Activated naive CD4-positive, alpha-beta T cell treated with Interleukin-2 at 50 U/mL for 16 hours (primary cell): Measurements from ENCODE around the gene IMMP1L.
"Not testable (repeated sequence)": the region's sequence is repeated elsewhere in the genome, so short reads cannot be mapped to it uniquely, and the experiment has no call there.

ENCODE experiments used
- DNase-seq: peaks from one replicate; pipeline ENCODE4 v3.0.0-alpha.2; 2020

Gene IMMP1L, protein sequence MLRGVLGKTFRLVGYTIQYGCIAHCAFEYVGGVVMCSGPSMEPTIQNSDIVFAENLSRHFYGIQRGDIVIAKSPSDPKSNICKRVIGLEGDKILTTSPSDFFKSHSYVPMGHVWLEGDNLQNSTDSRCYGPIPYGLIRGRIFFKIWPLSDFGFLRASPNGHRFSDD

DNA sequence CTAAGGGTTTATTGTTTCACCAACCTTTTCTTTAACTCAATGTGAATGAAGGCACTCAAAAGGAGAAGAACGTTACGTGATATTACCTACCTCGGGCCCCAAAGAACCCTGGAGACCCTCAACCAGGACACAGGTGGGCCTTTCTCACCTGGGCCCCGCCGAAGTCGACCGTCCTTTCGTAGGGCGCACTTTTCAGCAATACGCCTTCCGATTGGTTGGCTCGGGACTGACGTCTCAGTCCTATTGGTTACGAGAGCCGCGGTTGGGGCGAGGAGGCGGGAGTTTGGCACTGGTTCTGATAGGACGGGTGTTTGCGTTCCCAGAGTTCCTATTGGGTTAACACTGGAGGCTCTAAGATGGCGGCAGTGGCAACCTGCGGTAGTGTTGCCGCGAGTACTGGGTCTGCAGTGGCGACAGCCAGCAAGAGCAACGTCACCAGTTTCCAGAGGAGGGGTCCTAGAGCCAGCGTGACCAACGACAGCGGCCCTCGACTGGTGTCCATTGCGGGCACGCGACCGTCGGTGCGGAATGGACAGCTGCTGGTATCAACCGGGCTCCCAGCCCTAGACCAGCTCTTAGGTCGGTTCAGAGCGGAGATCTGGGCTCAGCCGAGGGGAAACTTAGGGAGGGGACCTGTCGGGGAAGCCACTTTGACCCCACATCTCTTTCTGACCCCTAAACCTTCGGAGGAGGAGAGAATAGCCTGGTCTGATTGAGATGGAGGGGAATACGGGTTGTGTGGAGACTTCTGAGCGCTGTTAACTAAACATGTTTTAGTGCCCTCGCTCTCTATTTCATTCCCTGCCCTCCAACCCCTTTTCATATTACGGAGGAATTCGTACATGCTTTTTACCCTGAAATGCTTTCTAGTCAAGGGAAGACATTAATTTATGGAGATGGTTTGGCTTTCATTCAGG is at the start of gene IMMP1L, which contains the start of gene ELP4:
IMMP1L (minus strand) TSS at position 194 of the 917 bp plus-strand sequence. CDS start 46,346 bp downstream, outside the sequence.
ELP4 (plus strand) TSS at position 339 of the 917 bp plus-strand sequence; CDS start at position 357, 18 bp downstream.
- DNase-seq = peak; percentile 95

DNA sequence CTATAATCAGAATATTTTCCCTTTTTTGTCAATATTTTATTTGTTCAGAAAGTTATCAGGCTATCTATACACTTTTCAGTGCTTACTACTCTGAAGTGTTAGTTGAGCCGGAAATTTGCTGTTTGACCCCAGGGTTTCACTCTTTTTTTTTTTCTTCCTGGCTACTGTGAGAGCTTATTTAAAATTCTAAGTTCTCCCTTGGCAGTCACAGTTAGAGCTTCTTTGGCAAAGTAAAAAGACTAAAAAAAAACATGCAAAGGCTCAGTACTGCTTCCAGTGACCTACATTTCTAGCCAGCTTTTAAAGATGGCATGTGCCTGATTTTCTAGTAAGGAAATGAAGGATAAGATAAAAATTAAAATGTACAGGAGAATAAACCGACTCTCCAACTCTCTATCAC is 48.6 kb upstream of the IMMP1L start:
- no peak for DNase-seq

DNA sequence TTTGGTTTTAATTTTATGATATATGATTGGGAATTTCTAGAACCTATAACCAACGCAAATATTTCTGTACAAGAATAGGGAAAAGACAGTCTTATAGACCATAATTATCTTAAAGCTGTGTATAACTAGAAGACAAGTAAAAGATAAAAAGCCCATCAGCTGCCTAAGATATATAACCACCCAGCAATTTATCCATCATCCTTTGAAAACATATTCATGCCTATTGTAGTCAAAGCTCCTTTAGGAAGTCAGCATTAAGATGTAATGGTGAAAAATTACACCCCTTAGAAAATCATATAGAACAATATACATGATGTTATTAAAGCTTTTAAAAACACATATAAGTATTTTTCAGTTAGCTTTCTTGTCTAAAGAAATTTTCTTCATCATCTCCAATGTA is 46.5 kb upstream of the IMMP1L start:
- DNase-seq = no peak

DNA sequence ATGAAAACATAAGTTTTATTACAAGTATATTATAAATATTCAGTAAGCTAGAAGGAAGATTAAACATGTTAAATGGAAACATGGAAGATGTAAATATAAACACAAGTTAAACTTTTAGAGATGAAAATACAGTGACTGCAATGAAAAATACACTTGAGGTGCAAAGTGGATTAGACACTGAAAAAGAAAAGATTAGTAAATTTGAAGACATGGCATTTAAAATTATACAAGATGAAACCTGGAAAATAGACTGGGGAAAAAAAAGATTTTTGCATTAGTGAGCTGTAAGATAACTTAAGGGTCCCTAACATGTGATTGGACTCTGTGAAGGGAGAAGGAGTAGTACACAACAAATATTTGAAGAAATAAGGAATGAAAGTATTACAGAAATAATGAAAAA is 33.4 kb upstream of the IMMP1L start:
- no peak for DNase-seq

DNA sequence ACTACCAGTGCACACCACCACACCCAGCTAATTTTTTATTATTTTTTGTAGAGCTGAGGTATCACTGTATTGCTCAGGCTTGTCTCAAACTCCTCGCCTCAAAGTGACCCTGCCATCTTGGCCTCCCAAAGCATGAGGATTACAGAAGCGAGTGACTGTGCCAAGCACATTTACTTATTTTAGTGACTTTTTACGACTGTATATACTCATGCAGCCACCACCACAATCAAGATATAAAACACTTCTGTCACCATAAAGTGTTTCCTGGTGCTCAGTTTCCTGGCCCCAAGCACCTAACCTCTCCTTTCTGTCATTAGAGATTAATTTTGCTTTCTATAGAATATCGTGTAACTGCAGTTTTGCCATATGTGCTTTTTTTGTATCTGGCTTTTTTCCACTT is 26.1 kb upstream of the IMMP1L start:
- no peak for DNase-seq

DNA sequence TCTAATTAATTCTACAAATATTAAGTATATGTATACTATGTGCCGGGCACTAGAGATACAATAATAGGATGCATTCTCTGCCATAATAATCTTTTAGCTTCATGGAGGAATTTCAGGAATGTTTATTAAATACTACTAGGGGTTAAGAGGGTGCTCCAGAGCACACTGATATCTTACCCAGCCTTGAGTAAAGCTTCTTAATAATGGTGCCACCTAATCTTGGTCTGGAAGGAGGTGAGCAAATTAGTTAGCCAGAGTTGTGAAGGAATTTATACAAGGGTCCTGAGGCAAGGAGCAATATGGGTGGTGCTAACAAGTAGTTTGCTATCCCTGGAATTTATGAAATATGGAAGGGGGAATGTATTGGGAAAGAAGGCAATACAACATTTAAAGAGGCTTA is 21.9 kb upstream of the IMMP1L start:
- no peak for DNase-seq

DNA sequence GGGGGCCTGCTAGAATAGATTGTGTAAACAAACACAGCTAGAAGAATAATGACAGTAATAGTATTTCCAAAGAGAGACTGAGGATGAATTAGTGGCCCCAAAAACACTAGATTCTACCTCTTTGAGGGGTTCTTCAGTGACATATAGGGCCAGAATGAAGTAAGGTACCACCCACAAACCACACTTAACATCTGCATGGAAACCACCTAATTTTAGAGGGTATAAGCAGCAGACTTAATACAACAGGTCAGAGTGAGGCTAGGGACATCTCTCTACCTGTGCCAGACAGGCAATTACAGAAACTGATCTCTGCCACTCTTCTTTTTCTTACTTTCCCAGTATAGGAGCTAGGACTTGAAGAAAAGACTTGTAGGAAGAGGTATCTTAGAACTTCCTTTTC is 20.3 kb upstream of the IMMP1L start:
- DNase-seq = no peak

DNA sequence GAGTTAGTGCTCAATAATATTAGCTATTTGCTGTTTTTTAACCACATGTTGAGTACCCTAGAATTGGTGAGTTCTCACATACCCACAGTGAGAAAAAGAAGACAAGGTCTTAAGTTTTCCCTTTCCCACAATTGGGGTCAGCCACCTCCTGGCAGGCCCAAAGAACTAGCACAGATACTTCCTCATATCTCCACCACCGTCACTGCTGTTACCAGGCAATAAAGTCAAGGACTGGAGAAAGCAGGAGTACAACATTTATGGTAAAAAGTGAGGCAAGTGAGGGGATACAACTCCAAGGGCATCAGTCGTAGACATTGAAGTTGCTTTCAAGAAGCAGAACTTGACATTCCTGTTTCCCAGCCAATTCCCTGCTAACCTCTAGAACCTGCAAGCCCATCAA is 19.8 kb upstream of the IMMP1L start:
- DNase-seq = no peak

DNA sequence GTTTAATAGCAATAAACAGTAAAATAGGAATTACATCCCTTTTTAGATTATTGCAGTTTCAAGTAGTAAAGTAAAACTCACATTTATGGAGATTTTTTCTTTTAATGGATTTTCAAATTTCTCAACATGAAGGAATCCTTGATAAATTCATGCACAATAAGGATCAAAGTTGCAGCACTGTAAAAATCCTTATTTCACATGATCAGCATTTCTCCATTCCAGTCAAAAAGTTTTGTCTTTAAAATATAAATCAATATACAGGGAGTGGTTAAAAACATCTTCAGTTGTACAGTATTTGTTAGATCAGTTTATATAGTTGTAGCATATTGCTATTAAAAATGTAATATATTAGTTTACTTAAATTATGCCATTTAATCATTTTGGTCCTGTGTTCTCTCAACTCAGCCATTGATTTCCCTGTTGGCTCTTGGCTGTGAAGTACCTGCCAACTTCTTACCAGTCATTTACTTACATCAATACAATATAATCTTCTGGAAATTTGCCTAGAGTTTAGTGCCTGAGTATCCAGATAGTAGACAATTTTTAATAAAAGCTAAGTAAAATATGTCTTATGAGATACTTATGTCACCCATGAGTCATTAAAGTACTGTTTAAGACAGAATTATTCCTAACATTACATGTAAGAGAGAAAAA is 12.2 kb upstream of the IMMP1L start:
- DNase-seq = no peak

DNA sequence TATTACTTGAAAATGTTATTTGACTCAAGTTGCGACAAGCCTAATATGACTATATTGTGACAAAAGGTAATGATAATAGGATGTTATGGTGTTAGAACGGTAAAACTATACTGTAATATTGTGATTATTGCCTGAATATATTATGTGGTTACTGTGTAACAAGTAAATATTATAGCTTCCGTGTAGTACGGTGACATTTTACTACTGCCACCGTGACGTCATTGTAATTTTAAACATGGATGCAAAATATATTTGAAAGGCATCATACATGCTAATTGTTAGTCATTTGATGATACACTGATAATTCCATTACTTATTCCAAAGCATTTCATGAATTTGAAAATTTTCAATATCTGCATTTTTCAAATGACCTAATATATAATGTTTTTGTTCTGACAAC is 2.7 kb upstream of the IMMP1L start:
- DNase-seq = no peak

DNA sequence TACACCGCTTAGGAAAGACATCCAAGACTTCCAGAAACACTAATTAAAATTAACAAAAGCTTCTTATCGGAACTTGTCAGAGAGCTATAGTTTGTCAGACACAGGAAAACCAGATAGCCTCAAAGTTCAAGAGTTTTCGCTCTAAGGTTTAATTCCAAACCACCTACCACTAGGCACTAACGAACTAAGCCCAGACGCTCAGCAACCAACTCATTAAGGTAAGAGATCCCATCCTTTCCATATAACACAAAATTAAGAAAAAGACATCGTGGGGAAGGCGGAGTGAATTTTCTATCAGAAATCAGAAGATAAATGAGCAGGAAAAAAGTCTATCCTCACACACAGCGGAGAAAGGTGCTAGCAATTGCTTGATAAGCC is 382 bp downstream of the IMMP1L start:
- DNase-seq = no peak

DNA sequence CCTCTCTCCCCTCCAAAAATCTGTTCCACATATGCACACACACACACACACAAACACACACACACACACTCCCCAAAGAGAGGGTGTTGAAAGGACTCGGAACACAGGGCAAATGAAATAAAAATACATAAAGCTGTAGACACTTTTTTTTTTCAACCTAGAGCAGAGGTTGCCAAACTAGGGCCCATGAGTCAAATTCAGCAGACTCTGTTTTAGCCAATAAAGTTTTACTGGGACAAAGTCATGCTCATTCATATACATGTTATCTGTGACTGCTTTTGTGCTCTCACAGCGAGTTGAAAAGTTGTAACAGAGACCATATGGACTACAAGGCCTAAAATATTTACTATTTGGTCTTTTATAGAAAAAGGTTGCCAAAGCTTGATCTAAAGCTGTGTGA is 8.9 kb downstream of the IMMP1L start:
- no peak for DNase-seq

DNA sequence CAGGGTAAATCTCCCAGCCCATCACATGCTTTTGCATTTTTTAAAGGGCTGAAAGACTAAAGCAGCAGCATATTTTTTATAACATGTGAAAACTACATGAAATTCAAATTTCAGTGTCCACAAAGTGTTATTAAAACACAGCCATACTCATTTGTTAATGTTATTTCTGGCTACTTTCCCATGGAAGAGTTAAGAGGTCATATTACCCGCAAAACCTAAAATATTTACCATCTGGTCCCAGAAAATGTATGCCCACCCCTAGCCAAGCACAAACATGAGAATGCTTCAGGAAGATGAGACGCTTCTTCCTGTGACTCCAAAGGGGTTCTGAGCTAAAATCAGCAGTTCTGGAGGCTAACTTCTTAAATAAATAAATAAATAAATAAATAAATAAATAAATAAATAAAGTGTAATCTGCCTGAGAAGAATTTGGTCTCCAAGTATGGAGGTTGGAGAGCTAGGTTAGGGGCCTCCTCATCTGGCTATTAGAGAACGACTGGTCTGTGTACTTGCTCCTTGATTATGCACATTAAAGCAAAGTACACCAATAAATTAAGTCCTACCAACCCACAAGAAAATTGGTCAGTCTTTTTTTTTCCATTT is 9.7 kb downstream of the IMMP1L start:
- no peak for DNase-seq

DNA sequence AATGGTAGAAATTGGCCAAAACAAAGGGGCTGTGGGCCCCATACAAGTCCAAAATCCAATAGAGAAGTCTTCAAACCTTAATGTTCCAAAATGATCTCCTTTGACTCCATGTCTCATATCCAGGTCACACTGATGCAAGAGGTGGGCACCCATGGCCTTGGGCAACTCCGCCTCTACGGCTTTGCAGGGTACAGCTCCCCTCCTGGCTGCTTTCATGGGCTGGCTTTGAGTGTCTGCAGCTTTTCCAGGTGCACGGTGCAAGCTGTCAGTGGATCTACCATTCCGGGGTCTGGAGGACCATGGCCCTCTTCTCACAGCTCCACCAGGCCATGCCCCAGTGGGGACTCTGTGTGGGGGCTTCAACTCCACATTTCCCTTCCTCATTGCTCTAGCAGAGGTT is 15.7 kb downstream of the IMMP1L start:
- not testable (repeated sequence) for DNase-seq

DNA sequence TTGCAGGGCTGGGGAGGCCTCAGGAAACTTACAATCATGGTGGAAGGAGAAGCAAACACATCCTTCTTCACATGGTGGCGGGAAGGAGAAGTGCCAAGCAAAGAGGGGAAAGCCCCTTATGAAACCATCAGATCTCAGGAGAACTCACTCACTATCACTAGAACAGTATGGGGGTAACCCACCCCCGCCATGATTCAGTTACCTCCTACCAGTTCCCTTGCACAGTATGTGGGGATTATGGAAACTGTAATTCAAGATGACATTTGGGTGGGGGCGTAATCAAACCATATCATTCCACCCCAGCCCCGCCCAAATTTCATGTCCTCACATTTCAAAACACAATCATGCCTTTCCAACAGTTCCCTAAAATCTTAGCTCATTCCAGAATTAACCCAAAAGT is 16.2 kb downstream of the IMMP1L start:
- DNase-seq = no peak

DNA sequence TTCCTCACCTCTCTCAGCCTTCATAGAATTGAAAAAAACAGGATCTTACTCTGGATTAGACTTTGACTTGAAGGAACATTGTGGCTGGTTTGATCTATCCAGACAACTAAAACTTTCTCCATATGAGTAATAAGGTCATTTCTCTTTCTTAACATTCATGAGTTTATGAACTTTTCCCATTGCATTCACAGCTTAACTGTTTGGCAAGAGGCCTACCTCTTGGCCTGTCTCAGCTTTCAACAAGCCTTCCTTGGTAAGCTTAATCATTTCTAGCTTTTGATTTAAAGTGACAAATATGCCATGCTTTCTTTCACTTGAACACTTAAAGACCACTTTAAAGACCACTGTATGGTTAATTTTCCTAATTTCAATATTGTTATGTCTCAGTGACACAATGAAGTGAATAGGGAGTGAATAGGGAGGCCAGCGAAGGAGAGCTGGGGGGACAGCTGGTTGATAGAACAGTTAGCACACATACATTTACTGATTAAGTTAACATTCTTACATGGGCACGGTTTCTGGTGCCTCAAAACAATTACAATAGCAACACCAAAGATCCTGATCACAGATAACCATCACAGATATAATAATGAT is 17.0 kb downstream of the IMMP1L start:
- no peak for DNase-seq

DNA sequence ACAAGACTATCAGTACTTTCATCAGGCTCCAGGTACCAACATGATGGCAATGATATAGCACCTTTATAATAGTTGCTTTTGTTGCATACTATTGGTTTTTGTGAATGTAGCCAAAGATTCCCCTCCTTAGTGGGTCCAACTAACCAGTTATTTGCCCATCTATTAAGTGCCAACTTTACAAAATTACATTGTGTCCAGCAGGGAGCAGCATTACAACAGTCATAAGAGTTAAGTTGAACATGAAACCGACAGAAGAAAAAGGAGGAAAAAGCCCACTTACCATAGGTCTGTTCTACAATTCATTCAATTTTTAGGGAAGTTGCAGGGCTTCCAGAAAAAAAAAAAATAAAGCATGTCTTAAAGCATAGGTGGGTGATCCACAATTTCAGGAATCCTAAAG is 21.6 kb downstream of the IMMP1L start:
- no peak for DNase-seq

DNA sequence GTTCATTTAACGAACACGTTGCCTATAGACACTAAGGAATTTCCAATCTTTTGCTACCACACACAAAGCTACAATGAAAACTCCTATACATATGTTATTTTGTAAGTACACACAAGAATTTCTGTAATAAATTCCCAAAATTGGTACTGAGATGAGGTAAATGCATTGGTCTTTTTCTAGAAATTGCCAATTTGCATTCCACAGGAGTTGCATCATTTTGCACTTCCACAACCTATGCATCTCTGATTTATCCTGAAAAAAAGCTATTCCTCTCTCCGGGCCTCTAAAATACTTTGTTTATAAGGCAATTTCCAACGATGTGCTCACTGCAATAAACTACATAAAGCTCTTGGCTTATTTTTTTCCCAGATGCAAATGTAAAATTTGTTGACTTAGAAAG is 24.9 kb downstream of the IMMP1L start:
- DNase-seq = no peak

DNA sequence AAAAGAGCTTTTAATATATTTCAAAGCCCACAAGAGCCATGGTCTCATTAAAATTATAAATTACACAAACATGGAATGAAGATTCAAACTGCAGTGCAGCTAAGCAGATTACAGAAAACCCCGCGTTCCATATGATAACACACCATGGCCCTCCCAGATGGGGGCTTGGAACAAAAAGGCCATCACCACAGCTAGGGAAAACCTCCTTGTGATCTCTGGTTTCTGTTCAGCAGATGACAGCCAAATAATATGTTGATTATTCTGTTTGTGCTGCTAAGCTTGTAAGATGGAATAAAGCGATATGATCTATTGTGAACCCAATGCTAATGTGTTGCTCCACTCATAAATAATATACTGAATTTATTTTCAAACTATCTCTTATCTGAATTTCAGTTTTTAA is 28.5 kb downstream of the IMMP1L start:
- DNase-seq = no peak

DNA sequence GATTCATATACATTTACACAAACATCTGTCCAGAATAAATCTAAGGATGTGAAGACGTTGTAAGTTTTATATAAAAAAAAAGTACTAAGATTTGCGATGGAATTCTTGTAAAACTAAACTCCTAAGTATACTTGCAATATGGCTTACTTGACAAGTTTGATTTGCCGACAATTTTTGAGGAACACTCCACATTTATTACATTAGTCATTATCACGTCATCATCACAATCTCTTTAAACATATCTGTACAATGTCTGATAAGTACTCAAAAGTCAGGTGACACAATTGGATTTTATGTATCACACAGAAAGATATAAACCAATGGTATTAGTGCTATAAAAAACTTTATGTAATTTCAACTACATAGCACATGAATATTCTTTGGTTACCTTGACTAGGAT is 30.4 kb downstream of the IMMP1L start:
- DNase-seq = no peak

DNA sequence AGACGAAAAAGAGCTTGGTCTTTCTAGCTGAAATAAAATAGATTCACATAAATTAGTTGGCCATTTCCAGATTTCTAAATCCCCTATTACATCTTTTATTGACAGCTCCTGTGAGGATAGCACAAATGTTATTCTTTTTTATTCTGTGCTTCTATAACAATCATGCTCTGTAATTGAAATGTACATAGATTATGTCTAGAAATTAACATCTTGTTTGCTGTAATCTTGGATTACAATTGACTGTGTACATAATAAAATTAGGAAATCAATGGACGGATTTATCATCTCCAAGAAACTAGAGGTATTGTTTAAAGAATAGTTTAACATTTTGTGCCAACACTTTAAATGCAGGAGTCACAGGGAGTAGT is 31.2 kb downstream of the IMMP1L start:
- DNase-seq = no peak

DNA sequence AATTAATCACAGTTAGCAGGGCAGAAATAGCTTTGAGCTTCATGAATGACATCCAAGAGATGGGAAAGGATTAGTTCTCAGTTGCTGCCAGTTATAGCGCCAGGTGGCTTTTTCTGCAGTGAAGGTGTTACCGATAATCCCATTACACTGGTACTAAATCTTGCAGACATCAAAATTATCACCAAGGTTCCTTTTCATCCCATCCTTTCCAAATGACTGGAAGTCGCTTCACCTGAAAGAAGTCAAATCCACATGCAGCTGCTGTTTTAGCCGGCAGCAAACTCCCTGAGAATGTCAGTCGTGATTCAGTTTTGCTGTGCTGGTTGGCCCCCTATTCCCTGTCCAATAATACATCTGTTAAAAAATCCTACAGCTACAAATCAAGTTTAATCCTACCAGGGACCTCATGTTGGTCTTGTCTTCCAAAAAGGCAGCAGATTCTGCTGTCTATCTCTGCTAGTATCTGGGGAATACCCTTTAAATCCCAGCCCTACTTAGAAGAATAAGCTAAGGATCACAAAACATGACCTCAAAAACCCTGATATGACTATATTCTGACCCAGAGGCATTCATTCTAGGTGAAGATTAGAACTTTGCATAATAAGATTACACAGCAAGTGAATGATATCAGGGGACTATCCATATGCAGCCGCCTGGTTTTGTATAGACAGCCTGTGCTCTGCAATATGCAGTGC is 31.7 kb downstream of the IMMP1L start:
- DNase-seq = no peak

DNA sequence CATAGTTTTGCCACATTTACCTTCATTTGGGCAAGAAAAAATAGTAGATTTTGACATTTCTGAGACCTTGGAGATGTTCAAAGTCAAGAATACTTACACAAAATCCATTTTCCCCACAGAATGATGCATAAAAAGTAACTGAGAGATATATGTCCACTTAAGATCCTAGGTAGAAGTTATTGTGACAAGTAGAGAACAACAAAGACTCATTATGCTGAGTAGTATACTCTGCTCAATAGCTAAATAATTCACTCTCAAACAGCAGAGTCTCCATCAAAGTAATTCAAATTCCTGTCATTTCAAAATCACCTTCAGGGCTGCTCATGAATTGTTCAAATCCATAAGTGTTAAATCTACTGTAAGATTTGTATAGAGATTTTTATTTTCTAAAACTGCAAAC is 35.3 kb downstream of the IMMP1L start:
- DNase-seq = no peak
